SK-N-SH (cell line): ENCODE results near the gene TNFRSF19. TPM values are rescaled to one million over a fixed set of nuclear protein-coding genes. Genes with fewer than 3 reads are reported as not detected.

Experiments
- CTCF ChIA-PET: fragments of 300-600, 350-600 bp; formaldehyde crosslinking; extraction: SDS; loops from one replicate; lab custom pipeline; 2021; lab: Yijun Ruan, JAX
- POLR2A ChIA-PET: fragments of 350-600 bp; sonication (Branson Sonifier 250); formaldehyde crosslinking; extraction: SDS; loops from one replicate; lab custom pipeline; 2020; ENCODE audit warnings: antibody characterized with exemption, inconsistent platforms; lab: Yijun Ruan, JAX
- DNase-seq: peaks from one replicate; pipeline ENCODE4 v3.0.0; 2012
- H2AFZ ChIP-seq: fragments of 200-600 bp; sonication (generic); 2 replicates; pipeline ENCODE4 v1.8.1; 2016; ENCODE audit warnings: antibody characterized with exemption, mild to moderate bottlenecking, low read depth
- H3F3A ChIP-seq: fragments of 200-600 bp; sonication (generic); replicated peaks from 2 replicates; pipeline ENCODE3; 2016; ENCODE audit warnings: antibody characterized with exemption, mild to moderate bottlenecking; ENCODE audit not compliant: insufficient read depth
- H3K27ac ChIP-seq, 2 experiments: fragments of 200-500 bp in 1 of 2; fragments of 200-600 bp in 1 of 2; sonication (Bioruptor generic) in 1 of 2; sonication (generic), shearing (Covaris generic) in 1 of 2; 2 replicates each; pipeline versions ENCODE4 v1.5.1 to v1.6.1; 2014 to 2016; ENCODE audit warnings: low read depth in 2 of 2, inconsistent platforms in 1 of 2, low read length in 1 of 2, mild to moderate bottlenecking in 1 of 2, mixed read lengths in 1 of 2
- H3K27me3 ChIP-seq: fragments of 200-600 bp; sonication (generic), shearing (Covaris generic); 2 replicates; pipeline ENCODE4 v1.6.1; 2016; ENCODE audit warnings: mixed run types; ENCODE audit not compliant: insufficient read depth
- H3K36me3 ChIP-seq, 2 experiments: fragments of 200-500 bp in 1 of 2; fragments of 200-600 bp in 1 of 2; sonication (Bioruptor generic) in 1 of 2; sonication (generic) in 1 of 2; replicated peaks in 1 of 2; 2 replicates each; pipeline versions ENCODE3 to v1.5.1; 2014 to 2016; ENCODE audit warnings: low read length in 1 of 2, mild to moderate bottlenecking in 1 of 2; ENCODE audit not compliant: insufficient read depth in 2 of 2, control insufficient read depth in 1 of 2
- H3K4me1 ChIP-seq, 2 experiments: fragments of 200-500 bp in 1 of 2; fragments of 200-600 bp in 1 of 2; sonication (Bioruptor generic) in 1 of 2; sonication (generic), shearing (Covaris generic) in 1 of 2; 2 replicates each; pipeline versions ENCODE4 v1.5.1 to v1.6.1; 2014 to 2016; ENCODE audit warnings: low read depth in 1 of 2, low read length in 1 of 2, mixed run types in 1 of 2; ENCODE audit not compliant: insufficient read depth in 2 of 2, control insufficient read depth in 1 of 2
- H3K4me2 ChIP-seq: fragments of 200-600 bp; sonication (generic), shearing (Covaris generic); 2 replicates; pipeline ENCODE4 v1.6.1; 2017; ENCODE audit warnings: mixed run types
- H3K4me3 ChIP-seq, 2 experiments: fragments of 200-500 bp in 1 of 2; fragments of 200-600 bp in 1 of 2; sonication (Bioruptor generic) in 1 of 2; sonication (generic), shearing (Covaris generic) in 1 of 2; 2 replicates each; pipeline versions ENCODE4 v1.5.1 to v1.8.1; 2014 to 2016; ENCODE audit warnings: low read depth in 2 of 2, inconsistent platforms in 1 of 2, low read length in 1 of 2, mild to moderate bottlenecking in 1 of 2, mixed read lengths in 1 of 2, moderate library complexity in 1 of 2
- H3K79me2 ChIP-seq: fragments of 200-600 bp; sonication (generic); 2 replicates; pipeline ENCODE4 v1.8.1; 2017; ENCODE audit warnings: mild to moderate bottlenecking; ENCODE audit not compliant: insufficient read depth
- H3K9ac ChIP-seq: fragments of 200-600 bp; sonication (generic); 2 replicates; pipeline ENCODE4 v1.6.1; 2017; ENCODE audit warnings: mixed run types
- H3K9me2 ChIP-seq: fragments of 200-600 bp; sonication (generic); 2 replicates; pipeline ENCODE4 v1.6.1; 2017; ENCODE audit warnings: mixed run types
- H3K9me3 ChIP-seq: fragments of 200-600 bp; sonication (generic); 2 replicates; pipeline ENCODE4 v1.6.1; 2017; ENCODE audit warnings: mixed run types, mild to moderate bottlenecking, moderate library complexity
- H4K20me1 ChIP-seq: fragments of 200-600 bp; sonication (generic); 2 replicates; pipeline ENCODE4 v1.6.1; 2017; ENCODE audit warnings: mild to moderate bottlenecking, mixed run types; ENCODE audit not compliant: insufficient read depth
- ELF1 ChIP-seq: IDR thresholded peaks from 2 replicates; pipeline ENCODE4 v1.4.0; 2012
- GABPA ChIP-seq: IDR thresholded peaks from 2 replicates; pipeline ENCODE4 v1.4.0; 2012; ENCODE audit warnings: low read depth, mild to moderate bottlenecking
- IRF3 ChIP-seq: fragments of 150-350 bp; IDR thresholded peaks from 2 replicates; pipeline ENCODE4 v1.6.1; 2016; ENCODE audit warnings: mild to moderate bottlenecking, low read depth, low read length
- MEF2A ChIP-seq: IDR thresholded peaks from 2 replicates; pipeline ENCODE4 v1.4.0; 2012; ENCODE audit warnings: low read depth, borderline replicate concordance
- MXI1 ChIP-seq: IDR thresholded peaks from 2 replicates; pipeline ENCODE4 v1.6.1; 2012; ENCODE audit warnings: mild to moderate bottlenecking, low read depth, low read length, improper control_type of control experiment
- NRF1 ChIP-seq: IDR thresholded peaks from 2 replicates; pipeline ENCODE4 v1.6.1; 2012; ENCODE audit warnings: low read depth, mild to moderate bottlenecking, low read length
- POLR2AphosphoS5 ChIP-seq: IDR thresholded peaks from 2 replicates; pipeline ENCODE4 v1.6.1; 2012; ENCODE audit warnings: low read depth, low read length
- RCOR1 ChIP-seq: fragments of 150-350 bp; IDR thresholded peaks from 2 replicates; pipeline ENCODE4 v1.6.1; 2017; ENCODE audit warnings: antibody characterized with exemption, low read length
- REST ChIP-seq: IDR thresholded peaks from 2 replicates; pipeline ENCODE4 v1.6.1; 2012; ENCODE audit warnings: mild to moderate bottlenecking, low read depth, low read length, moderate library complexity
- RFX5 ChIP-seq: IDR thresholded peaks from 2 replicates; pipeline ENCODE4 v1.6.1; 2012; ENCODE audit warnings: mild to moderate bottlenecking, improper control_type of control experiment, low read length
- SIN3A ChIP-seq: IDR thresholded peaks from 2 replicates; pipeline ENCODE4 v1.6.1; 2012; ENCODE audit warnings: low read depth, mild to moderate bottlenecking, low read length, moderate library complexity, borderline replicate concordance
- TEAD4 ChIP-seq: IDR thresholded peaks from 2 replicates; pipeline ENCODE4 v1.4.0; 2012; ENCODE audit warnings: mild to moderate bottlenecking, borderline replicate concordance; ENCODE audit not compliant: insufficient read depth
- USF1 ChIP-seq: IDR thresholded peaks from 2 replicates; pipeline ENCODE4 v1.4.0; 2012; ENCODE audit warnings: low read depth, borderline replicate concordance
- WGBS: methylation state at CpG from one replicate; pipeline ENCODE4 v1.1.6; 2017; ENCODE audit warnings: low lambda C conversion rate; 5-methylcytosine and 5-hydroxymethylcytosine counted together
- polyA plus RNA-seq, 3 experiments: library from polyadenylated mRNA; depleted of rRNA; stranded (reverse); fragments of >200 nt; gene quantifications; 2 replicates each; pipeline ENCODE4 v1.2.3, GENCODE V29; 2012

The TNFRSF19 gene
- polyA plus RNA-seq, 1 of the 3 experiments (the other 2 are of a cell fraction), result 4.6 TPM

- Histone ChIP-seq H3K9me2 (no peaks in the 10 kb centered on the region), H3K27ac (peak overlapping the region in 1 of 2 experiments; percentile 68; a peak in 1 of 4 replicates)
- no peak for DNase-seq
These were observed 9.9 kb downstream of the TNFRSF19 start for GRCh38 chr13:23579896-23580683.

GRCh38 chr13:23580684-23581060, 10.5 kb downstream of the TNFRSF19 start:
- 100% methylated on average over 1 of the region's 1 CpG for WGBS
- no peak for TF ChIP-seq REST
- CTCF ChIA-PET, result interaction anchor here (1.0 to 1.1 kb wide), 2 partner anchors 69 to 113 kb away, joined by 3 to 5 read pairs; no protein-coding TSS in a partner anchor
- Histone ChIP-seq H4K20me1 (no peaks in the 10 kb centered on the region), H3K27ac (no peak overlapping the region), H3K36me3 (no peaks in the 10 kb centered on the region), H3K4me1 (peaks cover 0 to 4% of the 10 kb centered on the region in 2 experiments; a peak in 2 of 4 replicates), H3K27me3 (no peaks in the 10 kb centered on the region), H3K4me3 (peak overlapping the region in 1 of 2 experiments; percentile 83; a peak in 1 of 4 replicates), H2AFZ (no peak overlapping the region), H3K9me3 (no peaks in the 10 kb centered on the region), H3K79me2 (peaks cover 13% of the 10 kb centered on the region; the same call in 1 of the 2 replicates), H3K9ac (no peak overlapping the region), H3F3A (peaks cover 11% of the 10 kb centered on the region), H3K9me2 (no peaks in the 10 kb centered on the region), H3K4me2 (peak overlapping the region; percentile 87; the same call in 1 of the 2 replicates)
- no peak for DNase-seq
- POLR2A ChIA-PET, result no interaction called here

More at GRCh38 chr13:23579896-23580683, 9.9 kb downstream of the TNFRSF19 start:
- Histone ChIP-seq H3K4me1 (peaks cover 0 to 4% of the 10 kb centered on the region in 2 experiments; a peak in 2 of 4 replicates), H3K79me2 (peaks cover 13% of the 10 kb centered on the region; the same call in 1 of the 2 replicates), H3K27me3 (no peaks in the 10 kb centered on the region), H3F3A (peaks cover 11% of the 10 kb centered on the region), H3K9ac (peak overlapping the region; percentile 73; the same call in 1 of the 2 replicates), H2AFZ (peak overlapping the region; percentile 71), H3K4me2 (peak overlapping the region; percentile 87), H4K20me1 (no peaks in the 10 kb centered on the region), H3K9me3 (no peaks in the 10 kb centered on the region), H3K4me3 (peak overlapping the region; percentile 83 to 87), H3K36me3 (no peaks in the 10 kb centered on the region)
- WGBS, result 26% methylated on average over 15 of the region's 22 CpGs
- ChIA-PET POLR2A (no interaction called here), CTCF (interaction anchor here (0.6 to 1.8 kb wide), 3 partner anchors 10 to 309 kb away, joined by 3 to 5 read pairs (median 5); partner anchors contain the start of genes MIPEP and TNFRSF19)
- TF ChIP-seq RFX5 (no peak), MEF2A (no peak), POLR2AphosphoS5 (no peak), RCOR1 (no peak), SIN3A (no peak), ELF1 (no peak), USF1 (no peak), NRF1 (no peak), GABPA (no peak), TEAD4 (no peak), IRF3 (no peak), MXI1 (no peak)
